SK-N-DZ (cell line): ENCODE data around the gene CRHBP.

Source experiments
- DNase-seq: peaks from one replicate; pipeline ENCODE4 v3.0.0-alpha.2; 2015; ENCODE audit warnings: low spot score
- small RNA-seq, 2 experiments: library from RNA; depleted of rRNA; stranded (forward); fragments of <200 nt; gene quantifications; one replicate each; pipeline ENCODE3, GENCODE V24; 2014

Gene CRHBP

GRCh38 chr5:77015938-77016569, 63.2 kb downstream of the CRHBP start:
- DNase-seq = peak; percentile 42

GRCh38 chr5:77016962-77017361, 64.1 kb downstream of the CRHBP start:
- DNase-seq = no peak

GRCh38 chr5:77017668-77018067, 64.8 kb downstream of the CRHBP start:
- DNase-seq = no peak

Small RNA genes within 50 kb of the gene (small RNA-seq; reads per million reads assigned to genes)
- gene RNU6ATAC36P = 0 reads per million in 2 experiments
